Fibroblast of villous mesenchyme (primary cell): Measurements from ENCODE around the gene CTBP1. TPM values are rescaled to one million over a fixed set of nuclear protein-coding genes. Genes with fewer than 3 reads are reported as not detected.

Experiments
- DNase-seq: peaks from one replicate; pipeline ENCODE4 v3.0.0-alpha.2; 2010; ENCODE audit warnings: low read depth
- H3K4me3 ChIP-seq: 2 replicates; pipeline ENCODE4 v1.5.1; 2011; ENCODE audit warnings: low read depth, mild to moderate bottlenecking, low read length
- CTCF ChIP-seq: IDR thresholded peaks from 2 replicates; pipeline ENCODE4 v1.5.1; 2012; ENCODE audit warnings: low read depth, mild to moderate bottlenecking, low read length; ENCODE audit not compliant: insufficient read depth
- total RNA-seq: library from RNA; depleted of rRNA; stranded (reverse); fragments of >200 nt; gene quantifications from 2 replicates; pipeline ENCODE4 v1.2.3, GENCODE V29; 2012

The CTBP1 gene
- total RNA-seq, 1 donor: 235 TPM

- no peak for DNase-seq
- no peak for TF ChIP-seq CTCF
Measured at GRCh38 chr4:1266881-1267763, 18.2 kb upstream of the CTBP1 start.

GRCh38 chr4:1265351-1265750, 16.4 kb upstream of the CTBP1 start:
- no peak overlapping the region for H3K4me3 ChIP-seq
- no peak for TF ChIP-seq CTCF
- no peak for DNase-seq

More at GRCh38 chr4:1266881-1267763, 18.2 kb upstream of the CTBP1 start:
- H3K4me3 ChIP-seq: no peak overlapping the region

GRCh38 chr4:1264942-1265341, 16.0 kb upstream of the CTBP1 start:
- no peak for DNase-seq
- no peak for TF ChIP-seq CTCF
- no peak overlapping the region for H3K4me3 ChIP-seq

- no peak for DNase-seq
- no peak overlapping the region for H3K4me3 ChIP-seq
- no peak for TF ChIP-seq CTCF
Measured at GRCh38 chr4:1261107-1261928, 12.4 kb upstream of the CTBP1 start.

DNA sequence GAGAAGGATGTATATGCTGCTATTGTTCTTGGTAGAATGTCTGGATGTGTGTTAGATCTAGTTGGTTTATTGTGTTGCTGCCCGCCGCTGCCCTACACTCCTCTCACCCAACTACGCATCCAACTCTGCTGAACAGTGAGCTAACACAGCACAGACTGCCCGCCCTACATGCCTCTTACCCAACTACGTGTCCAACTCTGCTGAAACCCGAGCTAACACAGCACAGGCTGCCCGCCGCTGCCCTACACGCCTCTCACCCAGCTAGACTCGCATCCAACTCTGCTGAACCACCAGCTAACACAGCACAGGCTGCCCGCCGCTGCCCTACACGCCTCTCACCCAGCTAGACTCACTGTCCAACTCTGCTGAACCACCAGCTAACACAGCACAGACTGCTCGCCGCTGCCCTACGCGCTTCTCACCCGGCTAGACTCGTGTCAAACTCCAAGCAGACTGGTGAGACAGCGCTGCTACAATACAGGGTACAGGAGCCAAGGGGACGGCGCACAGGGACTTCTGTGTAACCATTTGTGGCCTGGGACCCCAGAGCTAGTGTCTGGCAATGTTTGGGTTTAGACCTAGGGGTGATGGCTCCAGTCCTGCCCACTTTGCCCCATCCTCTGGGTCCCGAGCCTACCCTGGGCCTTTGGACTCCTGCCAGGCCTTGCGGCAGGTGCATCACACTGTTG, 11.6 kb upstream of the CTBP1 start:
- H3K4me3 ChIP-seq: no peak overlapping the region
- no peak for DNase-seq
- no peak for TF ChIP-seq CTCF

- H3K4me3 ChIP-seq: no peak overlapping the region
- no peak for TF ChIP-seq CTCF
- no peak for DNase-seq
Measured at GRCh38 chr4:1259966-1260365, 11.0 kb upstream of the CTBP1 start.
